Stimulated activated CD8-positive, alpha-beta memory T cell treated with anti-CD3 and anti-CD28 coated beads, Interleukin-12 subunit alpha, Interleukin-12 subunit beta, amount 100 ng/mL, for 1 hour (primary cell): Measurements from ENCODE around the gene AMPH.
"Not testable (repeated sequence)": the region's sequence is repeated elsewhere in the genome, so short reads cannot be mapped to it uniquely, and the experiment has no call there.

ENCODE experiments used
- DNase-seq: peaks from one replicate; pipeline ENCODE4 v3.0.0-alpha.2; 2020; ENCODE audit warnings: low read depth

Gene AMPH

DNA sequence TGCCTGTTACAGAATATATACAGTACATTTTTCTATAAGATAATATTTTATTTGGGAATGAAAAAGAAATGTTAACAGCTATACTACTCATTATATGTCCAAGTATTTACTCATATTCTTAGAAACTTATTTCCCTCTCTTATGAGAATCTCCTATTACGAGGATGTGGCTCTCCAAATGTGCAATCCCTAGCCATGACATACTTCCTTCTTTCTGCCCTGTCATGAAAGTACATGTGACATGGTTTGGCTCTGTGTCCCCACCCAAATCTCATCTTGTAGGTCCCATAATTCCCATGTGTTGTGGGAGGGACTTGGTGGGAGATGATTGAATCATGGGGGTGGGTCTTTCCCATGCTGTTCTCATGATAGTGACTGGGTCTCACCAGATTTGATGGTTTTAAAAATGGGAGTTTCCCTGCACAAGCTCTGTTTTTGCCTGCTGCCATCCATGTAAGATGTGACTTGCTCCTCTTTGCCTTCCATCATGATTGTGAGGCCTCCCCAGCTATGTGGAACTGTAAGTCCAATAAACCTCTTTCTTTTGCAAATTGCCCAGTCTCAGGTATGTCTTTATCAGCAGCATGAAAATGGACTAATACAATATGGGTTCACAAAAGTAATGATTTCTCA is 235.1 kb downstream of the AMPH start:
- DNase-seq, result not testable (repeated sequence)

DNA sequence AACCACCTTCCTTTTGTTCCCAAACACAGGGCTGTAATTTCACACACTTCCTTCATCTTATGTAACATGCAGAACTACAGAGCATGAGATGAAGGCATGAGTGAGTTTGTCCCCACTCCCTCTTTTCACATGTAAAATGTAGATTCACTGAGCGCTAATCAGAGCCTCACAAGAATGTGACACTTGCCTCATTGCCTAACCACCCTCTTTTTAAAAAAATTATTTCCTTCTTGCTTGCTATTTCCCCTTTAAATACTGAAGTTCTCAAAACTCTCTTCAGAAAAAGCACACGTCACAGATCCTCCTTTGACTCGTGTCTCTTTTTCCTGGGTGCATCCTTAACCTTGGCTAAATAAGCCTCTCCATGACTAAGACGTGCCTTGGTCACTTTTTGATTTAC is 236.5 kb downstream of the AMPH start:
- no peak for DNase-seq

DNA sequence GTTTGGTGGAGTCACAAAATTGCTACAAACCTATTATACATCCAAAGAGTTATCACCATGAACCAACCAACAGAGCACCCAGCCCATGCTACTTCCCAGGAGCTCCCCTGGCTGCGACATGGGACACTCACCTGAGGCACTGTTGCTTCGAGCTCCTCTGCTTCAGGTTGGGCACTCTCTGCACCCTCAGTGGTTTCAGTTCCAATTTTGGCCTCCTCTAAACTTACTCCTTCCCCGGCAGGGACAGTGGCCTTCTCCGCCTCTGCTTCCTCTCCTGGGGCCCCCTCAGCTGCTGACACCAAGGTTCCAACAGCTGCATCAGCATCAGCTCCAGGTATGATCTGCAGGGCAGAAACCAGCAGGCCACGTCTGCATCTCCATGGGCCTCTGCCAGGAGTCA is 237.3 kb downstream of the AMPH start:
- DNase-seq, result no peak

DNA sequence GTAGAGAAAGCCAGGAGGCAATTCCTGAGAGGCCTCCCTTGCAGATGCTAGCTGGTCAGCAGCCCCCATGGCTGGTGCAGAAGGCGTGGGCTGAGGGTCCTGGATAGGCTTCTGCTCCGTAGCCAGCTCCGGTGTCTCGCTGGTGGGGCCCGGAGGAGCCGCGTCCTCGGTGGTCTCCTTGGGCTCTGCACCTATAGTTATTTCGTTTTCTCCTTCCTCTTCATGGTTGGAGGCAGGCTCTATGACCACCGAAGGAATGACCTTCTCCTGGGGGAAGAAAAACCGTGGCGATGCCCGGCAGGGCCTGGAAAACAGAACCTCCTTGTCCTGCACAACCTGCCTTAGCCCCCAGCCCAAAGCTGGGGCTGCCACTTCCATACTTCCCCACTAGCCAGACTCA is 239.4 kb downstream of the AMPH start:
- no peak for DNase-seq

DNA sequence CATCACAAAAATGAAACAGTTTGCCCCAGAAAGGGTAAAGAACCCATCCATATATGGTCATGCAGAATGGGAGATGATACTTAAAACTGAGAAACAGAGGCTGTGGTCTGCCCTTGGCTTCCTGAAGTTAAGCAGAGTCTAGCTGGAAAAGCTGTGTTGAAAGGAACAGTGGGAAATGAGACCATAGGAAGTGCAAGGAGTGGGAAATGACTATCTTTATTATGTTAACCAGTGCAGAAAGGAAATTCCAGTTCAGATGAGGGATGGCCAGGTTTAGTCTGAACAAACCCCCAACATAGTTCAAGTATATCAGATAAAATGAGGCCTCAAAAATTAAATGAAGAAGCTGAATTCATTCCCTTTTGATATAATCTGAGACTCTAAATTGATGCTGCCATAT is 245.5 kb downstream of the AMPH start:
- no peak for DNase-seq

DNA sequence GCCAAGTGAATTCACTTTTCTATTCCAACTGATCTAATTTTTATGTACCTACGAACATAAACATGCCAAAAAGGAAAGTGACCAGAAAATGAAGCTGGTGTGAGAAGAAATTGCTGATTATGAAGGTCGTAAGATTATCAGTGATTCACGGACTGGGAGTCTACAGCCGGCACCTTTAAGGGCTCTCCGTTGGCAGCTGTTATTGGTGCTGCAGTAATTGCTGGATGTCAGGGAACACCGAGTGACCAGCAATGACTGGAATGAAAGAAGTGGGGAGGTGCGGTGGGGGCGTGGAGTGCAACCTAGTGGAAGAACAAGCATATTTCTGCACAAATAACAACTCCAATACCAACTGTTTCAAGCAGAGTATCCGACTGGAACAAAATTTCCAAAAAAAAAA is 247.9 kb downstream of the AMPH start:
- DNase-seq, result no peak

DNA sequence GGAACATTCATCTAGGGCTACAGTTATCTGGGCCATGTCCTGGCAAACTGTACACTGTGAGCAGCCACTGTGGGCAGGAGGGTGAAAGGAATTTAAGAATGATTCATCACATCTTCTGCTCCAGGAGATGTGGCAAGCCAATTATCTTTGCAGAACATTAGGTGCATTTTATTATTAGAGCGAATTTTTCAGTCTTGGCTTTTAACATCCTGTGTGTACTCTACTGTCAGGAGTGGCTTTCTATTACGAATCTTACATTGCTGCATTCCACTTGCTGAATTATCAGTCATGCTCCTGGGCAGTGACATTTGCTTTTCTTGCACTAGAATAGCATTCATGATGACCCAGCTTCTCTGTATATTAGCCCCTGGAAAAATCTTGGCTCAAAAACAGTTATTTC is 248.5 kb downstream of the AMPH start:
- DNase-seq, result no peak

DNA sequence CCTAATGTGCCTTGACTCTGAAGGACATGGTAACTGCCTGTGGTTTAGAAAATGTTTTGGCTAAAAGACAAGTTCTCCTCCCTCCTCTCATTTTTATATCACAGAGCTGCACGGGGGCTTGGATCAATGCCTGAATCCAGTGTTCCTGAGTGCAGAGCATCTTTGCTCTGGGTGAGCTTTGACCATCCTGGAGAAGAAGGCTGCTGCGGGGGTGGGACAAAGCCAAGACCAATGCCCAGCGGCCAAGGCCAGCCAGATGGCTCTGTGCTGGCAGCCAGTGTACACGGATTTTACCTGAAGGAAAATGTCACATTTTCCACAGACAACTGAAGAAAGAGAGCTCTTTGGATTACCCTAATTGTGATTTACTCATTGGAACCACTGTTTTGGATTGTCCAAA is 255.7 kb downstream of the AMPH start:
- no peak for DNase-seq

DNA sequence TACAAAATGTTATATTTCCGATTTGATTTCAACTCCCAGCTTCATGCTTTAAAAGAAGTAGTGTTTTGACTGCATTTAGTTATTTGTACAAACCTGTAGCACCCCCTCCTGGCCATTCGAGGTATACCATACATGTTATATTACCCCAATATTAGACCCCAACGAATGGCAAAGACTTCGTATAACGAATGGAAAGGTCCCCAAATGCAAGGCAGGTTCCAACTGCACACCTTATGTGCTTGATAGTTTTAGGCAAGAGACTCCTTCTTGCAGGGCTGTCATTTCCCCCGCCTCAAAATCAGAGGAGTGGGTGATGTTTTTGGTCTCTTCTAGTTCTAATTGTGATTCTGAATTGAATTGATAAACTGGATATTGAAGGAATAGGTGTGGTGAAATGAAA is 256.7 kb downstream of the AMPH start:
- DNase-seq, result no peak

DNA sequence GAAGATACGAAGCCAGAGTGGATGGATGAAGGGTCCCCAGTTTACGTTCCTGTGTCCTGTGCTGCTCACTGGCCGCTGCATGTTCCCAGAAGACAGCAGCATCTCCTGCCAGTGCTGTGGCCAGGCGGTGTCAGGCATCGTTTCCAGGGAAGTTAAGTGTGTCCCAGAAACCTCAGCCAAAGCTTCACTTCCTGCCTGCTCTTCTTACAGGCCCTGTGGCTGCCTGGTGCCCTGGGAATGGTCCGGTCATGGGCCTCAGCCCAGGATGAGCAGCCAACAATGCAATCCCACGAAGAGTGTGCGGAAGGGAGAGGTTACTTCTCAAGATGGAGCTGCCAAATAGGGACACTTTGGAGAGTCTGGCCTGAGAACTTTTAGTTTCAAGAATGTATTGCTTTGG is 258.0 kb downstream of the AMPH start:
- DNase-seq, result no peak

DNA sequence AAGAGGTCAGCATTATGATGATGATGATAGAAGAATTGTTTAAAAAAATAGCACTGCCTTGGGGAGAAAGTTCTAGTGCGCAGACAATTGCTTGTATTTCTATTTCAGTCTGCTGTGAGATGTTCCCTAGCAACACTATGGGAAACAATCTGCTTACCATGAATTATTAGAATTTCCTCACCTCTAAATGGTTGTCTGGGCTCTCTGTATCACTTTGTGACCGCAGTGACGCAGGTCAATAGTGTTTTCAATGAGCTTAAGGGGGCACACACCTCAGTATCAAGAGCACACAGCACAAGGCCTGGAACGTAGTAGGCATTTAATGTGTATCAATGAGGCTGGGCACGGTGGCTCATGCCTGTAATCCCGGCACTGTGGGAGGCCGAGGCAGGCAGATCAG is 258.9 kb downstream of the AMPH start:
- no peak for DNase-seq

DNA sequence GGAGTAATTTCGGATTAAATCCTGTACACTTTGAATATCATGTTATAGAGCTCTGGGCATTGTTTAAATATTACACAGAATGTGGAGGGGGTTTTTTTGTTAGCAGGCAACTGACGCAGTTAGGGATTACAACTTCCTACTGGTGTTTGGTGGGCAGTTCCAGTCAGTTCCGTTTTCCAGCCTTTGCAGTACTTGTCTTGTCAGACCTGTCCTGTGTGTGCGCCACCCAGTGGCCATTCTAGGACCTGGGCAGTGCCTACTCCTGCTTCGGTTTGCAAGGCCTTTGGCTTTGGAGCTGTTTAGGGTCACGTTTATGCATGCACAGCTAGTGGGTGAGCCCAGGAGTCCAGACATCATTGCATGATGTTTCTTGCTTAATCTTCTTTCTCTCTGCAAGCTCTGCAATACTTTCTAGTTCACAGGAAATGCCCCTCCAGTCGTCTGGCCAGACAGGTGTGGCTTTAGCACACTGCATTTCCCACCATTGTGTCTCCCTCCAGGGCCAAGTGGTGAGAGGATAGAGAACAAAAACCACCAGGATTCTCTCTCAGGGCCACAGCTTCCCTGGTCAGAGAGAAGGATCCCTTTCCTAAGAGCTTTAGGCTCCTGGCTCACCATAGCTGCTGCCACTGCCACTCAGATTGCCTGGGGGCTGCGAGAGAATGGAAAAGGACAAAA is 261.2 kb downstream of the AMPH start:
- DNase-seq, result peak; percentile 76

DNA sequence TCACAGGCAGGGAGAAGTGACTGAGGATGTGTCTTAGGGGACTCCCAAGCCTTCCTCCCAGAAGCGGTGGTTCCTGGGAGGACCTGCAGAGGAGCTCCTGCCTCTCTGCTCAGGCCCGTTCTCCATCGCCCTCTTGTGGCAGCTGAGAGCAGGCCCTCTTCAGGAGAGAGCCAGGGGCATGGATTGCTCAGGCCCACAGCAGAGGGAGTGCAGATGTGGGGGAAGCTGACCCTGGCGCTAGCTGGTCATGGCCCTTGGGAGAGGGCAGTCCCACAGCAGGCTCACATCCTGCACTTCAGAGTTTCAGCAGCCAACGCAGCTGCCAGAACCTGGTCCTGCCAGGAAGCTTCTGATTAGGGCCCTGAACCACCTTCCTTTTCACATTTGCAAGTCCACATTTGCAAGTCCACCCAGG is 263.0 kb downstream of the AMPH start:
- peak; percentile 61 for DNase-seq

DNA sequence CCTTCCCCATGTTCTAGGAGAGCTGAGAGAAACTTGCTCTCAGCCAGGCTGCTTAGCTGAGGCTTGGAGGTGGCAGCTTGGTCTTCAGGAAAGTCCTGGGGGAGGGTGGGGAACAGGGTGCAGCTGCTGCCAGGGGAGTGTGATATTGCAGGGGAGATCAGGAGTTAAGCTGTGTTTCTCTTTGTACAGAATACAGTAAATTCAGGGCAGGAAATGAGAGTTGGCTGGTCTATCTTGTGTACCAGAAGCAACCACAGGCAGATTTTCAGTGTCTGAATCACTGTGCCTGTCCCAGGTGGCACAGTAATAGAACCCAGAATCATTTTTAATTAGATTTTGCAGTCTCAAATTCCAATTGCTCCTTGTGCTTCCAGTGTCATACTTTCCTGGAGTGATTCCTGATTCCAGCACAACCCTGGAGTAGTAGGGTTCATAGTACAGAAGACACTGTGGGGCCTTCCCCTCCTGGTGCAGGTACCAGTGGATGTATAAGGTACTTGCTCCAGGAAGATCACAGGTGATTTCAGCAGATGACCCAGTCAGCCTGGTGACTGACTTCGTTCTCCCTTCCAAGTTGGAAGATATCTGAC is 263.8 kb downstream of the AMPH start:
- no peak for DNase-seq

DNA sequence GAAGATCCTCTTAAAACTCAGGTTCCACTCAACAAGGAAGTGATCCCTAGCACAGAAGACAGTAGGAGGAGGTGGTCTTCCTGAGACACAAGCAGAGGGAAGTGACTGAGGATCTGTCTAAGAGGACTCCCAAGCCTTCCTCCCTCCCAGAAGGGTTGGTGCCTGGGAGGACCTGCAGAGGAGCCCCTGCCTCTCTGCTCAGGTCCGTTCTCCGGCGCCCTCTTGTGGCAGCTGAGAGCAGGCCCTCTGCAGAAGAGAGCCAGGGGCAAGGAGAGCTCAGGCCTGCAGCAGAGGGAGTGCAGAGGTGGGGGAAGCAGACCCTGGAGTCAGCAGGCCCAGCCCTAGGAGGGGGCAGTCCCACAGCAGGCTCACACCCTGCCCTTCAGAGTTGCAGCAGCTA is 267.8 kb downstream of the AMPH start:
- DNase-seq, result peak; percentile 56

DNA sequence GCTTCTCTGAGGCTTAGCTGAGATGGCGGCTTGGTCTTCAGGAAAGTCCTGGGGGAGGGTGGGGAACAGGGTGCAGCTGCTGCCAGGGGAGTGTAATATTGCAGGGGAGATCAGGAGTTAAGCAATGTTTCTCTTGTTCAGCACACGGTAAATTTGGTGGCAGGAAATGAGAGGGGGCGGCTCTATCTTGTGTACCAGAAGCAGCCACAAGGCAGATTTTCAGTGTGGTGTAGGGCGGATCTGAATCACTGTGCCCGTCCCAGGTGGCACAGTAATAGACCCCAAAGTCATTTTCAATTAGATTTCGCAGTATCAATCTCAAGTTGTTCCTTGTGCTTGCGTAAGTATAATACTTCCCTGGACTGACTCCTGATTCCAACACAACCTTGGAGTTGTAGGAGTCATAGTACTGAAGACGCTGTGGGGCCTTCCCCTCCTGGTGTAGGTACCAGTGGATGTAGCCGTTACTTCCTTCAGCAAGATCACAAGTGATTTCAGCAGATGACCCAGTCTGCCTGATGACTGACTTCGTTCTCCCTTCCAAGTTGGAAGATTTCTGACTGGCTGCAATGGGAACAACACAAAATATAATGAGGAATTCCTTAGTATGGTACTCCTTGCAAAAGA is 268.4 kb downstream of the AMPH start:
- not testable (repeated sequence) for DNase-seq

DNA sequence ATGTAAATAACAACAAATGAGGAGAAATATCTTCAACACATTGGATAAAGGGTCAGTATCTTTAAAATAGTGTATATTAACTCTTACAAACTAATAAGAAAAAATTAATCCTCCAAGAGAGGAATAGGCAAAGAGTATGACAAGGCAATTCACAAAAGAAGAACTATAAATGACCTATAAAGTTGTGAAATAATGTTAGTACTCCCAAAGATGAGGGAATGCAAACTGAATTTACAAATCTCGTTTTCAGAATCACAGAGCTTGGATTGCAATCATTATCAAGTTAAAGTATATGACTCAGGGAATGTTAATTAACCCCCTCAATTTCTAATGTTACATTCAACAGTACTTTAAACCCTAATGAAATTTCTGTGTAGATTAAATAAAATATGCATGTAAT is 270.4 kb downstream of the AMPH start:
- no peak for DNase-seq

DNA sequence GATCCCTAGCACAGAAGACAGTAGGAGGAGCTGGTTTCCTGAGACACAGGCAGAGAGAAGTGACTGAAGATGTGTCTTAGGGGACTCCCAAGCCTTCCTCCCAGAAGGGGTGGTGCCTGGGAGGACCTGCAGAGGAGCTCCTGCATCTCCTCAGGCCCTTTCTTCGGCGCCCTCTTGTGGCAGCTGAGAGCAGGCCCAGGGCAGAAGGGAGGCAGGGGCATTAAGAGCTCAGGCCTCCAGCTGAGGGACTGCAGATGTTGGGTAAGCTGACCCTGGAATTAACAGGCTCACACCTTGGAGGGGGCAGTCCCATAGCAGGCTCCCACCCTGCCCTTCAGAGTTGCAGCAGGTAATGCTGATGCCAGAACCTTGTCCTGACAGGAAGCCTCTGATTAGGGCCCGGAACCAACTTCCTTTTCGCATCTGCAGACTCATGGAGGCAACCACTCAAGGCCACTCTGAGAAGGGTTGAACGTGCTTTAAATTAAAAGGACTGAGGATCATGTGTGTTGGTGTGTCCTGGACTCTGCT is 272.0 kb downstream of the AMPH start:
- DNase-seq, result peak; percentile 63

DNA sequence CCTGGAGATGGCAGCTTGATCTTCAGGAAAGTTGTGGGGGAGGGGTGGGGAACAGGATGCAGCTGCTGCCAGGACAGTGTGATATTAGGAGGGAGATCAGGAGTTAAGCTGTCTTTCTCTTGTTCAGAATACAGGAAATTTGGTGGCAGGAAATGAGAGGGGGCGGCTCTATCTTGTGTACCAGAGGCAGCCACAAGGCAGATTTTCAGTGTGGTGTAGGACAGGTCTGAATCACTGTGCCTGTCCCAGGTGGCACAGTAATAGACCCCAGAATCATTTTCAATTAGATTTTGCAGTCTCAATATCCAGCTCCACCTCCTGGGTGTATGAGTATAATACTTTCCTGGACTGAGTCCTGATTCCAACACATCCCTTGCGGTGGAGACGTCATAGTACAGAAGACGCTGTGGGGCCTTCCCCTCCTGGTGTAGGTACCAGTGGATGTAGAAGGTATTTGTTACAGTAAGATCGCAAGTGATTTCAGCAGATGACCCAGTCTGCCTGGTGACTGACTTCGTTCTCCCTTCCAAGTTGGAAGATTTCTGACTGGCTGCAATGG is 272.8 kb downstream of the AMPH start:
- DNase-seq, result not testable (repeated sequence)

DNA sequence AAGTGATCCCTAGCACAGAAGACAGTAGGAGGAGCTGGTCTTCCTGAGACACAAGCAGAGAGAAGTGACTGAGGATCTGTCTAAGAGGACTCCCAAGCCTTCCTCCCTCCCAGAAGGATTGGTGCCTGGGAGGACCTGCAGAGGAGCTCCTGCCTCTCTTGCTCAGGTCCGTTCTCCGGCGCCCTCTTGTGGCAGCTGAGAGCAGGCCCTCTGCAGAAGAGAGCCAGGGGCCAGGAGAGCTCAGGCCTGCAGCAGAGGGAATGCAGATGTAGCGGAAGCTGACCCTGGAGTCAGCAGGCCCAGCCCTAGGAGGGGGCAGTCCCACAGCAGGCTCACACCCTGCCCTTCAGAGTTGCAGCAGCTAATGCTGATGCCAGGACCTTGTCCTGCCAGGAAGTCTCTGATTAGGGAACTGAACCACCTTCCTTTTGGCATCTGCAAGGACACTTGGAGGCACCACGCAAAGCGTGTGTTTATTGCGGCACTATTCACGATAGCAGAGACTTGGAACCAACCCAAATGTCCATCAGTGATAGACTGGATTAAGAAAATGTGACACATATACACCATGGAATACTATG is 276.8 kb downstream of the AMPH start:
- DNase-seq, result not testable (repeated sequence)

DNA sequence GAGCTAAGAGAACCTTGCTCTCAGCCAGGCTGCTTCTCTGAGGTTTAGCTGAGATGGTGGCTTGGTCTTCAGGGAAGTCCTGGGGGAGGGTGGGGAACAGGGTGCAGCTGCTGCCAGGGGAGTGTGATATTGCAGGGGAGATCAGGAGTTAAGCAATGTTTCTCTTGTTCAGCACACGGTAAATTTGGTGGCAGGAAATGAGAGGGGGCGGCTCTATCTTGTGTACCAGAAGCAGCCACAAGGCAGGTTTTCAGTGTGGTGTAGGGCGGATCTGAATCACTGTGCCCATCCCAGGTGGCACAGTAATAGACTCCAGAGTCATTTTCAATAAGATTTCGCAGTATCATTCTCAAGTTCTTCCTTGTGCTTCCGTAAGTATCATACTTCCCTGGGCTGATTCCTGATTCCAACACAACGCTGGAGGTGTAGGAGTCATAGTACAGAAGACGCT is 277.7 kb downstream of the AMPH start:
- DNase-seq, result not testable (repeated sequence)

DNA sequence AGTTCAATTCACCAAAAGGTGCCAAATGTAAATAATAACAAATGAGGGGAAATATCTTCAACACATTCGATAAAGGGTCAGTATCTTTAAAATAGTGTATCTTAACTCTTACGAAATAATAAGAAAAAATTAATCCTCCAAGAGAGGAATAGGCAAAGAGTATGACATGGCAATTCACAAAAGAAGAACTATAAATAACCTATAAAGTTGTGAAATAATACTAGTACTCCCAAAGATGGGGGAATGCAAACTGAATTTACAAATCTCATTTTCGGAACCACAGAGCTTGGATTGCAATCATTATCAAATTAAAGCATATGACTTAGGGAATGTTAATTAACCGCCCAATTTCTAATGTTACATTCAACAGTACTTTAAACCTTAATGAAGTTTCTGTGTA is 279.6 kb downstream of the AMPH start:
- no peak for DNase-seq
